Astrocyte (in vitro differentiated cells and primary cell): ENCODE data around the gene RNPS1.

Source experiments
- EZH2 ChIP-seq: IDR thresholded peaks from 2 replicates; pipeline ENCODE4 v1.6.1; 2012; ENCODE audit warnings: mild to moderate bottlenecking, low read length, inconsistent platforms; ENCODE audit not compliant: insufficient read depth
- TF ChIP-seq, protein P1 (sequence below): IDR thresholded peaks from 2 replicates; pipeline ENCODE4 v1.5.1; 2011; ENCODE audit warnings: low read depth, mild to moderate bottlenecking, inconsistent platforms, low read length, moderate library complexity; ENCODE audit not compliant: insufficient read depth

DNA sequence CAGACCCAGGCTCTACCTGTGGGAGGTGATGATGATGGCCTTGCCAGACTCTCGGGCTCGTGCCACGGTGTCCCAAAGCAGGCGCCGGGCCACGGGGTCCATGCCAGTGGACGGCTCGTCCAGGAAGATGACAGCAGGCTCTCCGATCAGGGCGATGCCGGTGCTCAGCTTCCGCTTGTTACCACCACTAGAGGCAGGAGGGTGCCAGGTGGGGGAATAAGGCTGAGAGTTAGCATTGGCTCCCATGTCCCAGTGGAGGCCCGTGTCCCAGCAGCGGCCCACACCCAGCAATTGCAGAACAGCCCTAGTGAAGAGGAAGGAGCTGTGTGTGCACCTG is 10.3 kb upstream of the RNPS1 start:
- TF ChIP-seq, protein P1, sequence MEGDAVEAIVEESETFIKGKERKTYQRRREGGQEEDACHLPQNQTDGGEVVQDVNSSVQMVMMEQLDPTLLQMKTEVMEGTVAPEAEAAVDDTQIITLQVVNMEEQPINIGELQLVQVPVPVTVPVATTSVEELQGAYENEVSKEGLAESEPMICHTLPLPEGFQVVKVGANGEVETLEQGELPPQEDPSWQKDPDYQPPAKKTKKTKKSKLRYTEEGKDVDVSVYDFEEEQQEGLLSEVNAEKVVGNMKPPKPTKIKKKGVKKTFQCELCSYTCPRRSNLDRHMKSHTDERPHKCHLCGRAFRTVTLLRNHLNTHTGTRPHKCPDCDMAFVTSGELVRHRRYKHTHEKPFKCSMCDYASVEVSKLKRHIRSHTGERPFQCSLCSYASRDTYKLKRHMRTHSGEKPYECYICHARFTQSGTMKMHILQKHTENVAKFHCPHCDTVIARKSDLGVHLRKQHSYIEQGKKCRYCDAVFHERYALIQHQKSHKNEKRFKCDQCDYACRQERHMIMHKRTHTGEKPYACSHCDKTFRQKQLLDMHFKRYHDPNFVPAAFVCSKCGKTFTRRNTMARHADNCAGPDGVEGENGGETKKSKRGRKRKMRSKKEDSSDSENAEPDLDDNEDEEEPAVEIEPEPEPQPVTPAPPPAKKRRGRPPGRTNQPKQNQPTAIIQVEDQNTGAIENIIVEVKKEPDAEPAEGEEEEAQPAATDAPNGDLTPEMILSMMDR: no peak
- TF ChIP-seq EZH2: no peak
